KBM-7 (cell line): ENCODE results near the gene UNC13C.
"Not testable (repeated sequence)": the region's sequence is repeated elsewhere in the genome, so short reads cannot be mapped to it uniquely, and the experiment has no call there.

ENCODE experiments used
- DNase-seq: peaks from one replicate; pipeline ENCODE4 v3.0.0-alpha.2; 2015
- in situ Hi-C: fragments of 300-500 bp; cut with MboI; formaldehyde crosslinking; loops from 2 replicates; pipeline ENCODE4 v1.14.3; 2020; ENCODE audit warnings: low sequenced_read_pairs, low pct_unique_long_range_greater_than_20kb, mixed read lengths

The UNC13C gene

GRCh38 chr15:53978253-53978906 is at the start of gene UNC13C:
UNC13C (plus strand) TSS chr15:53978441; CDS start chr15:54012904, 34,463 bp downstream.
- in situ Hi-C loops = no loop called here
- no peak for DNase-seq

GRCh38 chr15:53936137-53936536 is 42.1 kb upstream of the UNC13C start:
- in situ Hi-C loops = no loop called here
- DNase-seq = no peak

- in situ Hi-C loops, DNase-seq: not testable (repeated sequence)
These were observed 40.6 kb upstream of the UNC13C start for GRCh38 chr15:53937632-53938031.

- in situ Hi-C loops = no loop called here
These were observed 27.7 kb upstream of the UNC13C start for GRCh38 chr15:53950572-53950971.

GRCh38 chr15:53955396-53955795 is 22.8 kb upstream of the UNC13C start:
- DNase-seq = no peak
- in situ Hi-C loops = no loop called here

More at GRCh38 chr15:53950572-53950971, 27.7 kb upstream of the UNC13C start:
- DNase-seq = no peak

GRCh38 chr15:53962646-53963561 is 15.3 kb upstream of the UNC13C start:
- peak; percentile 32 for DNase-seq
- in situ Hi-C loops = no loop called here

GRCh38 chr15:53963801-53964200 is 14.4 kb upstream of the UNC13C start:
- no peak for DNase-seq
- in situ Hi-C loops = no loop called here

- in situ Hi-C loops = no loop called here
- DNase-seq = no peak
These were observed 4.1 kb upstream of the UNC13C start for GRCh38 chr15:53974121-53974520.

- in situ Hi-C loops = no loop called here
- peak; percentile 7 for DNase-seq
These were observed 3.4 kb upstream of the UNC13C start for GRCh38 chr15:53974813-53975212.

GRCh38 chr15:53976844-53977392 is 1.3 kb upstream of the UNC13C start:
- in situ Hi-C loops = no loop called here
- DNase-seq = no peak

- in situ Hi-C loops = no loop called here
- DNase-seq = no peak
These were observed 979 bp downstream of the UNC13C start for GRCh38 chr15:53979051-53979788.

GRCh38 chr15:53980021-53980420 is 1.8 kb downstream of the UNC13C start:
- DNase-seq = no peak
- in situ Hi-C loops = no loop called here

GRCh38 chr15:53982071-53982680 is 3.9 kb downstream of the UNC13C start:
- DNase-seq = no peak
- in situ Hi-C loops = no loop called here

GRCh38 chr15:53982876-53983275 is 4.6 kb downstream of the UNC13C start:
- in situ Hi-C loops = no loop called here

GRCh38 chr15:53984221-53984620 is 6.0 kb downstream of the UNC13C start:
- no peak for DNase-seq
- in situ Hi-C loops = no loop called here

More at GRCh38 chr15:53982876-53983275, 4.6 kb downstream of the UNC13C start:
- DNase-seq = no peak

- in situ Hi-C loops = no loop called here
- DNase-seq = no peak
These were observed 7.3 kb downstream of the UNC13C start for GRCh38 chr15:53985562-53985961.

GRCh38 chr15:53987480-53987879 is 9.2 kb downstream of the UNC13C start:
- no peak for DNase-seq
- in situ Hi-C loops = no loop called here

GRCh38 chr15:54007256-54007655 is 29.0 kb downstream of the UNC13C start:
- in situ Hi-C loops = no loop called here
- no peak for DNase-seq

GRCh38 chr15:54011656-54012055 is 33.4 kb downstream of the UNC13C start:
- DNase-seq = no peak

More at GRCh38 chr15:54011656-54012055, 33.4 kb downstream of the UNC13C start:
- in situ Hi-C loops = no loop called here
